GM12864 (cell line): Measurements from ENCODE around the gene TDRD12.
"Not testable (repeated sequence)": the region's sequence is repeated elsewhere in the genome, so short reads cannot be mapped to it uniquely, and the experiment has no call there.

ENCODE experiments used
- DNase-seq: peaks from one replicate; pipeline ENCODE4 v3.0.0-alpha.2; 2011; ENCODE audit warnings: low read depth
- H3K4me3 ChIP-seq: 2 replicates; pipeline ENCODE4 v1.5.1; 2011; ENCODE audit warnings: mild to moderate bottlenecking, low read depth, low read length, control low read depth
- CTCF ChIP-seq: IDR thresholded peaks from 2 replicates; pipeline ENCODE4 v1.5.1; 2011; ENCODE audit warnings: low read depth, mild to moderate bottlenecking, moderate library complexity, low read length, control low read depth, inconsistent platforms; ENCODE audit errors: missing control alignments

Gene TDRD12

GRCh38 chr19:32750441-32751055, 31.0 kb downstream of the TDRD12 start:
- no peak for TF ChIP-seq CTCF
- H3K4me3 ChIP-seq = no peak overlapping the region
- no peak for DNase-seq

GRCh38 chr19:32751066-32751465, 31.5 kb downstream of the TDRD12 start:
- DNase-seq = no peak
- TF ChIP-seq CTCF = no peak
- H3K4me3 ChIP-seq = no peak overlapping the region

- DNase-seq = no peak
- H3K4me3 ChIP-seq = no peak overlapping the region
- TF ChIP-seq CTCF = no peak
Measured at GRCh38 chr19:32757189-32757588, 37.6 kb downstream of the TDRD12 start.

- not testable (repeated sequence) for DNase-seq, H3K4me3 ChIP-seq
Measured at GRCh38 chr19:32765365-32765764, 45.8 kb downstream of the TDRD12 start.

- no peak overlapping the region for H3K4me3 ChIP-seq
- no peak for TF ChIP-seq CTCF
- no peak for DNase-seq
Measured at GRCh38 chr19:32767951-32768679, 48.5 kb downstream of the TDRD12 start.

GRCh38 chr19:32771596-32771995, 52.0 kb downstream of the TDRD12 start:
- H3K4me3 ChIP-seq = no peak overlapping the region
- DNase-seq = no peak
- TF ChIP-seq CTCF = no peak

GRCh38 chr19:32773126-32773525, 53.6 kb downstream of the TDRD12 start:
- no peak overlapping the region for H3K4me3 ChIP-seq
- no peak for DNase-seq
- TF ChIP-seq CTCF = no peak
